Globus pallidus (tissue), 1 donor: ENCODE results near the gene EBI3.
"Not testable (repeated sequence)": the region's sequence is repeated elsewhere in the genome, so short reads cannot be mapped to it uniquely, and the experiment has no call there.

ENCODE experiments used
- DNase-seq: peaks from one replicate; pipeline ENCODE4 v3.0.0-alpha.2; 2015; ENCODE audit warnings: low spot score

Gene EBI3

DNA sequence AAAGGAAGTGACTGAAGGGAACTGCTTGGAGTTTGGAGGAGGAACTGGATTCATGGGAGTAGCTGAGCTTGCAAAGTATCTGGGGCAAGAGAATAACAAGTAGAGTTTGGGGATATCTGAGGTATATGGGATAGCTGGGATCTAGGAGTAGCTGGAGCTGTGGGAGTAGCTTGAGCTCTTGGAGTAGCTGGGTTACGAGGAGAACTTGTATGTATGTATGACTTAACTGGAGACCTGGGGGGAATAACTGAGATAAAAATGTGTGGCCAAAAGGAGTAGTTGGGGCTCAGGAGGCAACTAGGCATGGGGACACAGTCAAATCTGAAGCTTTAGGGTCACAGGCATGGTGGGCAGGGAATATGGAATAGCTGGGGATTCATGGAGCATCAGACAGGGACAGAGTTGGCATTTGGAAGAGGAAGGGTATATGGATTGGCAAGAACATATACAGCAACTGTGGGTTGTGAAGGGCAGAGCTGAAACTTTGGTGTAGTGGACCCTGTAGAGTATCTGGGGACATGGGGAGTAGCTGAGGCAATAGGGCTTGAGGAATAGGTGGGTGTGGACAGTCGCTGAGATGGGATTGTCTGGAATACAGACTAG is 28.3 kb upstream of the EBI3 start:
- no peak for DNase-seq

GRCh38 chr19:4201798-4202197 is 27.5 kb upstream of the EBI3 start:
- DNase-seq, result no peak

DNA sequence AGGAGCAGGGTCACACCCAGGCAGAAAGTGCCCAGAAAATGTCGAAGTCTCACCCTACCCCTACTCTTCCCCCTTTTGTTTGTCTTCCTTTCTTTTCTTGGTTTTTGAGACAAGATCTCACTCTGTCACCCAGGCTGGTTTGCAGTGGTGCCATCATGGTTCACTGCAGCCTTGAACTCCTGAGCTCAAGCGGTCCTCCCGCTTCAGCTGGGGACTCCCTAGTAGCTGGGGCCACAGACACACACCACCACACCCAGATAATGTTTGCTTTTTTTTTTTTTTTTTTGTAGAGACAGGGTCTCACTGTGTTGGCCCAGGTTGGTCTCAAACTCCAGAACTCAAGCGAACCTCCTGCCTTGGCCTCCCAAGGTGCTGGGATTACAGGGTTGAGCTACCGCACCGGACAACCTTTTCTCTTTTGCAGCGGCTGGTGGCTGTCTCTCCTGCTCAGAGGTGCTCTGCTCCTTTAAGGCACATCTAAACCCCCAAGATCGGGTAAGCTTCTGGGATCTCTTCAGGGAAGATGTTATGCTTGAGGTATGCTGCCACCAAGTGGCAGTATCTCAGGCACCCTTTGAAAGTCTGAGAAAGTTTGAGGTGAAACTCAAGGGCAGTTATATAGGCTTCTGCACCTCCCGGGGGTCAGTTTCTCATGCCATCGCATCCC is 22.4 kb upstream of the EBI3 start:
- no peak for DNase-seq

- no peak for DNase-seq
Observed at GRCh38 chr19:4208385-4209094, 20.8 kb upstream of the EBI3 start.

- DNase-seq, result no peak
Observed at GRCh38 chr19:4210166-4210731, 19.1 kb upstream of the EBI3 start.

DNA sequence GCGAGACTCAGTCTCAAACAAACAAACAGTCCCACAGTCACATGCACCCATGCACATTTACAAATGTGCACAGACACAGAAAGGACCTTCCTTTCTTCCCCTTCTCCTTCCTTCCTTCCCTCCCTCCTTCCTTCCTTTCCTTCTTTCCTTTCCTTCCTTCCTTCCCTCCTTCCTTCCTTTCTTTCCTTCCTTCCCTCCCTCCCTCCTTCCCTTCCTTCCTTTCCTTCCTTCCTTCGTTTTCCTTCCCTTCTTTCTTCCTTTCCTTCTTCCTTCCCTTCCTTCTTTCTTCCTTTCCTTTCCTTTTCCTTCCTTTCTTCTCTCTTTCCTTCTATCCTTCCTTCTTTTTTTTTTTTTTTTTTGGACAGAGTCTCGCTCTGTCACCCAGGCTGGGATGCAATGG is 16.2 kb upstream of the EBI3 start:
- no peak for DNase-seq

DNA sequence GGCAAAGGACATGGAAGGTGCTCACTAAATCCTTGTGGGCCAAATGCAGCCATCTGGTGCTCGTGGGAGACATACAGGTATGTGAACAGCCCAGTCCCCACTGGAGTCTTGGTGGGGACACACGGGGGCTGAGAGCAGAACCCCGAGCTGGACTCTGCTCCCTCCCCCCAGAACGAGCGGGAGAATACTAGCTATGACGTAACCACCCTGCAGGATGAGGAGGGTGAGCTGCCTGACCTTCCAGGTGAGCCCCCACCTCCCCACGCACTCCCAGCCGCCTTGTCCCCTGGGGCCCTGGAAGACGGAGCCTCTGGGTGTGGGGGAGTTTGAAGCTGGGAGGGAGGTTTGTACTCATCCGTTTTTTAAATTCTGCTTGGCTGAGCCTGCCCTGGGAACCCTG is 13.5 kb upstream of the EBI3 start:
- DNase-seq, result no peak

DNA sequence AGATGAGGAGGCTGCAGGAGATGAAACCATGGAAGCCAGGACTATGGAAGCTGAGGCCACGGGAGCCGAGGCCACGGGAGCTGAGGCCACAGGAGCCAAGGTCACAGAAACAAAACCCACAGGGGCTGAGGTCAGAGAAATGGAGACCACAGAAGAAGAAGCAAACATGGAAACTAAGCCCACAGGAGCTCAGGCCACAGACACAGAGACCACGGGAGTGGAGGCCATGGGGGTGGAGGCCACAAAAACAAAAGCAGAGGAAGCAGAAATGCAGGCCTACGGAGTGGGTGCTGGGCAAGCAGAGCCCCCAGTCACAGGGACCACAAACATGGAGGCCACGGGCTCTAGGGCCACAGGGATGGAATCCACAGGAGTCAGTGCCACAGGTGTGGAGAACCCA is 12.5 kb upstream of the EBI3 start:
- no peak for DNase-seq

GRCh38 chr19:4217429-4218264 is 11.7 kb upstream of the EBI3 start:
- no peak for DNase-seq

- not testable (repeated sequence) for DNase-seq
Observed at GRCh38 chr19:4218523-4218922, 10.8 kb upstream of the EBI3 start.

DNA sequence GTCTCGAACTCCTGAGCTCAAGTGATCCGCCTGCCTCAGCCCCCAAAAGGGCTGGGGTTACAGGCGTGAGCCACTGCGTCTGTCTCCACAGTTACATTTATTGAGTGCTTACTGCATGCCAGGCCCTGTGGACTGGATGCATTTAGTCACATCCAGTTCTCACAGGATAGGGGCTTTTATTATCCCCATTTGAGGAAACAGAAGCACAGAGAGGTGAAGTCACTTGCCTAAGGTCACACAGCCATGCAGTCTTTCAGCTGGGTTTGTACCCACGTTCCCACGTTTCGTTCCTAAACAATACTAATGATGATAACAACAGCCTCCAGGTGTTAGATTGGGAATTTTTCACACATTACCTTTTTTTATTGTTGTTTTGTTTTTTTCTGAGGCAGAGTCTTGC is 9.1 kb upstream of the EBI3 start:
- no peak for DNase-seq

- no peak for DNase-seq
Observed at GRCh38 chr19:4224470-4224869, 4.9 kb upstream of the EBI3 start.

GRCh38 chr19:4225885-4226284 is 3.4 kb upstream of the EBI3 start:
- no peak for DNase-seq

GRCh38 chr19:4227771-4228170 is 1.6 kb upstream of the EBI3 start:
- no peak for DNase-seq

DNA sequence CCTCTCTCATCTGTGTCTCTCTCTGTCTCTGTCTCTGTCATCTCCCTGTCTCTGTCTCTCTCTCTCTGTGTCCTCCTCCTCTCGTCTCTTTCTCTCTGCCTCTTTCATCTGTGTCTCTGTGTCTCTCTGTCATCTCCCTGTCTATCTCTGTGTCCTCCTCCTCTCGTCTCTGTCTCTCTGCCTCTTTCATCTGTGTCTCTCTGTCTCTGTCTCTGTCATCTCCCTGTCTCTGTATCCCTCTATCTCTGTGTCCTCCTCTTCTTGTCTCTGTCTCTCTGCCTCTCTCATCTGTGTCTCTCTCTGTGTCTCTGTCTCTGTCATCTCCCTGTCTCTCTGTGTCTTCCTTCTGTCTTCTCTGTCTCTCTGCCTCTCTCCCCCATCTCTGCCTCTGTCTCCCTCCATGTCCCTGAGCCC is 551 bp upstream of the EBI3 start:
- no peak for DNase-seq

- DNase-seq, result not testable (repeated sequence)
Observed at GRCh38 chr19:4230237-4230636, 914 bp downstream of the EBI3 start.

GRCh38 chr19:4231521-4231920 is 2.2 kb downstream of the EBI3 start:
- DNase-seq, result not testable (repeated sequence)

DNA sequence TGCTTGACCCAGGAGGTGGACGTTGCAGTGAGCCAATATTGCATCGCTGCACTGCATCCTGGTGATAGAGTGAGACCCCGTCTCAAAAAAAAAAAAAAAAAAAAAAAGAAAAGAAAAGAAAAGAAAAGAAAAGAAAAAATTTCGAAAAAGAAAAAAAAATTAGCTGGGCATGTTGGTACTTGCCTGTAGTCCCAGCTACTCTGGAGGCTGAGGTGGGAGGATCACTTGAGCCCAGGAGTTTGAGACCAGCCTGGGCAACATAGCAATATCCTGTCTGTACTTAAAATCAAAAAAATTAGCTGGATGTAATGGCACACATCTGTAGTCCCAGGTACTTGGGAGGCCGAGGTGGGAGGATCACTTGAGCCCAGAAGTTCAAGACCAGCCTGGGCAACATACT is 2.8 kb downstream of the EBI3 start:
- DNase-seq, result not testable (repeated sequence)

GRCh38 chr19:4232614-4233281 is 3.4 kb downstream of the EBI3 start:
- DNase-seq, result no peak

DNA sequence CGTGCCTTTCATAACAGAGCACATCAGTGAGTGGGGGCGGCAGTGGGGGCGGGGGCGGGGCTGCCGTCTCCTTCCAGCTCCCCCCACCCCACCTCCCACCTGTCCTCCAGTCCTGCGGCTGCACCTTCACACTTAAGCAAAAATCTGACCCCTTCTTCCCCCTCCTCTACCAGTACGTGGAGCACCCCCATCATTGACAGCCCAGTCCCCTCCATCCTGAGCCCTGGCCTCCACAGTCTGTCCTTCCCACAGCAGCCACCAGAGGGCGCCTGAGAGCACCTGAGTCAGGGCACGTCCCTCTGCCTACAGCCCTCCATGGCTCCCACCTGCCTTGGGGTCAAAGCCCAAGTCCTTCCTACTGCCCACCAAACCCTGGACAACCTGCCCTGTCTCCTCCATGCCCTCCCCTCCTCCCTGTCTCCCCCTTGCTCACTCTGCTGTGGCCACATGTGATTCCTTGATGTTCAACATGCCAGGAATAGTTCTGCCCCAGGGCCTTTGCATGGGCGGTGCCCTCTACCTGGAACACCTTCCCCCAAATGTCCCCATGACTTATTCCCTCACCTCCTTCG is 4.0 kb downstream of the EBI3 start:
- no peak for DNase-seq

DNA sequence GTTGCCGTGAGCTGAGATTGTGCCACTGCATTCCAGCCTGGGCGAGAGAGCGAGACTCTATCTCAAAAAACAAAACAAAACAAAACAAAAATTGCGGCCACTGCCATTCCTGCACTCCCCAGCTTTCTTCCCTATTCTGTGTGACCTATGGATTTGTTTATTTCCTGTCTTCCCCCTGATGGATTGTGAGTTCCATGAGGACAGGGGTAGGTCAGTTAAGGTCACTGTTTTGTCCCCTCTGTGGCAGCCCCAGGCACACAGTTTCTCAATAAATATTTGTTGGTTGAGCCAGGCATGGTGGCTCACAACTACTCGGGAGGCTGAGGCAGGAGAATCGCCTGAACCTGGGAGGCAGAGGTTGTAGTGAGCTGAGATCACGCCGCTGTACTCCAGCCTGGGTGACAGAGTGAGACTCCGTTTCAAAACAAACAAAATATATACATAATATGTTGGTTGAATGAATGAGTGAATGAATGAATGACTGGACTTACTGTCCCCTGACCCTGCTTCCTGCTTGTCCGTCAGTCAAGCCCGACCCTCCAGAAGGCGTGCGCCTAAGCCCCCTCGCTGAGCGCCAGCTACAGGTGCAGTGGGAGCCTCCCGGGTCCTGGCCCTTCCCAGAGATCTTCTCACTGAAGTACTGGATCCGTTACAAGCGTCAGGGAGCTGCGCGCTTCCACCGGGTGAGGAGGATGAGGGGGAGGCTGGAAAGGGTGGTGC is 5.0 kb downstream of the EBI3 start:
- no peak for DNase-seq
